GM20431 (cell line): ENCODE data around the gene CDIPT.
"Not testable (repeated sequence)": the region's sequence is repeated elsewhere in the genome, so short reads cannot be mapped to it uniquely, and the experiment has no call there.

Experiments used
- in situ Hi-C: fragments of 300-500 bp; cut with MseI, MboI; formaldehyde crosslinking; loops from one replicate; pipeline ENCODE4 v1.15.0; 2020; ENCODE audit warnings: low sequenced_read_pairs; ENCODE audit not compliant: unreplicated experiment

CDIPT gene

GRCh38 chr16:29898135-29898803 lies 35.2 kb upstream of the CDIPT start:
- in situ Hi-C loops = no loop called here

DNA sequence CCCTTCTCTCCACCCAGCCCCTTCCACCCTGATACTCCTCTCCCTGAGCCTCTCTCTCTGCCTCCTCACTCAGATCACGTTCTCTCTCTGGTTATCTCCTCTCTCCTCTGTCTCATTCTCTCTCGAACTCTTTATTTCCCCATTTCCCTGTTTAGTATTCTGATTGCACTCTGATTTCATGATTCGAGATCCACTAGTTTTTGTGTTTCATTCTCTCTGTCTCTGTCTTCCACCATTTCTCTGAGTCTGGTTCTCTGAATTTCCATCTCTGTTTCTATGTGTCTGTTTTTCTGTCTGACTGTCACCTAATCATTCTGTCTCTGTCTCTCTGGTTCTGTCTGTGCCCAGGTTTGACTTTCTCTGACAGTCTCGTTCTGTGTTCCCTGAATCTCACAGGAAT lies 34.3 kb upstream of the CDIPT start:
- in situ Hi-C loops = no loop called here

DNA sequence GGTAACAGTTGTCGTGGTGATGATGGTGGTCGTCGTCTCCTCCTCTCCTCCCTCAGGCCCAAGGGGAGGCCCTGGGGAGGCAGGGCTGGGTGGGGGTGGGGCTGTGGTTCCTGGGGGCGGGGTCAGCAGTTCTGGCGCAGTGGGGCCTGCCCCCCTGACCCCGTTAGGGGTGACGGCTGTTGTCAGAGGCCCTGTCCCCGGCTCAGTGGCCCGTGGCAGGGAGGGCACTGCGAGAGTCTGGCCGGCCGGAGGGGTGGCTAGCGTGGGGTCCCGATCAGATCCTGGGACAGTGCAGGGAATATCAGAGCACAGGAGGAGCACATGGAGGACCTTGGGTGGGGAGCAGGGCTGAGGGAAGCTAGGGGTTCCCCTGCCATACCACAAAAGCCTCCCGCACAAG lies 33.8 kb upstream of the CDIPT start:
- in situ Hi-C loops = no loop called here

GRCh38 chr16:29894352-29894751 lies 31.3 kb upstream of the CDIPT start:
- in situ Hi-C loops = no loop called here

DNA sequence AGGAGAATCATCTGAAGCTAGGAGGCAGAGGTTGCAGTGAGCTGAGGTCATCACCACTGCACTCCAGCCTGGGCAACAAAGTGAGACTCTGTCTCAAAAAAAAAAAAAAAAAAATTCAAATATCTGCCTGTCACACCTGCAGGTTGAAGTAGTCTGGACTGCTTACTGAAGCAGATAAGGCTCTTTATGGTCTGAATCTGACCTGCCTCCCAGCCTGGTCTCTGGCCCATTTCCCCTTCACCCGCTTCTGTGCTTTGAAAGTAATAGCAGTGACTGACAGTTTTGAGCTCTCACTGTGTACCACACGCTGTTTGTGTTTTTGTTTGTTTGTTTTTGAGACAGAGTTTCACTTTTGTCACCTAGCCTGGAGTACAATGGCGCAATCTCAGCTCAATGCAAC lies 30.5 kb upstream of the CDIPT start:
- in situ Hi-C loops = no loop called here

- in situ Hi-C loops = no loop called here
Observed at GRCh38 chr16:29892458-29892813, 29.4 kb upstream of the CDIPT start.

DNA sequence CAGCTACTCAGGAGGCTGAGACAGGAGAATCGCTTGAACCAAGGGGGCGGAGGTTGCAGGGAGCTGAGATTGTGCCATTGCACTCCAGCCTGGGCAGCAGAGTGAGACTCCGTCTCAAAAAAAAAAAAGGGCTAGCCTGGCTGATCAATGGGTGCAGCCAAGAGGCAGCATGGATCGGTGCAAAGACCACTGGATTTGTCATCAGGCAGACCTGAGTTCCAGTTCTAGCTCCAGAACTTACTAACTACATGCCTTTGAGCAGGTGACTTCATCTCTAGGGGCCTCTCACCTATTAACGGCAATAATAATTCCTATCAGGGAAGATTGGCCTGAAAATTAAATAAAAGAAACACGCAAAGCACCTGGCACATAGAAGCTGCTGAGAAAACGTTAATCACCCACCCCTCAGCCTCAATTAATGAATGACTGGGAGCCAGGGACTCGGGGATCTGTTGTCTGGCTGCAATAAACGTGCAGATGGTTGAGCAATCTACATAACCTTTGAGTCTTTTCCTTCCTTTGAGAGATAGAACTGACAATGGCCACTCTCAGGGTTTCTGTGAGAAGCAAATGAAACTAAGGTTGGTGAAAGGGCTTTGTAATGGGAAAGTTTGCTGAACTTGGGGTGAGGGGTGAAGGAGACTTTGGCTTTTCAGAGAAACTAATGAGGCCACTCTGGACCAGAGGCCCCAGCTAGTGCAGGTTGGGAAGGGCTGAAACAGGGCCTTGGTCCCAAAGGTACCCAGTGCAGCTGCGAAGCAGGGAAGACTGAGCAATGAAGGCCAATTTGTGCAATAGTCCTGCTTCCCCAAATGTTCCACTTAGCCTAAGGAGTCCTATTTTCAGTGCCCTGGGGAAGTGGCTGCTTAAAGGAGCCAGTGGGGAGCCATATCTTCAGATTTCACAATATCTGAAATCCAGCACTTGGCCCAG lies 28.8 kb upstream of the CDIPT start:
- in situ Hi-C loops = no loop called here

GRCh38 chr16:29889372-29889771 lies 26.3 kb upstream of the CDIPT start:
- in situ Hi-C loops = not testable (repeated sequence)

DNA sequence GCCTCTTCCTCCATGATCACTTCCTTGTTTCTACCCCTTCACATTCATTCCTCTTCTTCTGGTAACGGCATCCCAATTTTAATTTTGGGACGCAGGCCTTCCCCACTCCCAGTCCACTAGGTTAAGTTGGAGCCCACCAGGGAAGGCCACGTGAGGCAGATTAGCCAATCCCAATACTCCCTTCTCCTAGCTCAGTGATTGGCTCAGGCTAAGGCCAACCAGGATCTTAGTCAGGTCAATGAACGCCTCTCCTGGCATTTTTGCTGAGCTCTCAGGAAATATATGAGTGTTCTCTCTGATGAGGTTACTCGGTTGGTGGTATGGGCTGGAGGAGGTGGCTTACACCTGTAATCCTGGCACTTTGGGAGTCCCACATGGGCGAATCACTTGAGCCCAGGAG lies 21.0 kb upstream of the CDIPT start:
- in situ Hi-C loops = no loop called here

DNA sequence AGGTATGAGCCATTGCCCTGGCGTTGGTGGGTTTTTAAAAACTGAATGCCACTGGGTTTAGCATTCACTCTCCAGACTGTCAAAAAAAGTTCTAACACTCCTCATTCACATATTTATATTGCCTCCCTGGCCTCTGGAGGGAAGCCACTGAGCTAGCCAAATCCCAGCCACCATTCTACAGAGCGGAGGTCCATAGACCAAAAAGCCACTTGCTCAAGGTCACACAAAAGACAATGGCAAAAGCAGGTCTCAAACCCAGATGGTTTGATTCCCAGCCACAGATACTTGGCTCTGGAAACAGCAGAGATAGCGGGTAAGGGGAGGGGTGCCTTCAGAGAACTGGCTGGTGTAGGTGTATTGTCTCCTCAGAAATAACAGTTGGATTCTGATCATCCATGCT lies 18.0 kb upstream of the CDIPT start:
- in situ Hi-C loops = no loop called here

- in situ Hi-C loops = loop anchor here (10.0 kb wide), 1 partner anchor 63 kb away; the partner anchor contains the start of genes PAGR1 and PRRT2
Observed at GRCh38 chr16:29878172-29878571, 15.1 kb upstream of the CDIPT start.

DNA sequence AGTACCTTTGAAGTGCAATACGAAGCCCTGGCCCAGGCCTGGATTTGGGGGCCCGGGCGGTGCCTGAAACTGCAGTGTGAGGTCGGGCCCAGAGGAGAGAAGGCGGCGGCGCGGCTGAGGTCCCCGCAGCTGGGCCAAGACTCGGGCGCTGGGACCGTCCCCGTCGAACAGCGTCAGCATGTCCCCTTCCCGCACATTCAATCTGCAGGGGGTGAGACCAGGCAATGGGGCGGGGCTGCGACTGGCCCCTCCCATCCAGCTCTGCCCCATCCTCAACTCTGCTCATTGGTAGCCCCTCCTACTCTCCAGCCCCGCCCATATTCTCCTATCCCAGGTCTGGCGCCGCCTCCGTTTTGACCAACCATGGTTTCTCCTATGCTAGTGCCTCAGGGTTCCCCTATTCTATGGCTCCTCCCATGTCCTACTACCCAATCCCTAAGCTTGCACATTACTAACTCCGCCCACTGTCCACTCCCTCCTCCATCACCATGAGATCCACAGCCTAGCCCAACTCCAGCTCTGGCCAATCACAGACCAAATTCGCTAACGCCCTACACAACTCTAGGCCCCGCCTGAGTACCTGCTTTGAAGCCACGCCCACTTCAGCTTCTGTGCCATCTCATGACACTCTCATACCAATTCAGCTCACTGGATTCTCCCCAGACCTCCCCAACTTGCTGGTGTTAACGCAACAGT lies 14.4 kb upstream of the CDIPT start:
- in situ Hi-C loops = loop anchor here (10.0 kb wide), 1 partner anchor 63 kb away; the partner anchor contains the start of genes PAGR1 and PRRT2

DNA sequence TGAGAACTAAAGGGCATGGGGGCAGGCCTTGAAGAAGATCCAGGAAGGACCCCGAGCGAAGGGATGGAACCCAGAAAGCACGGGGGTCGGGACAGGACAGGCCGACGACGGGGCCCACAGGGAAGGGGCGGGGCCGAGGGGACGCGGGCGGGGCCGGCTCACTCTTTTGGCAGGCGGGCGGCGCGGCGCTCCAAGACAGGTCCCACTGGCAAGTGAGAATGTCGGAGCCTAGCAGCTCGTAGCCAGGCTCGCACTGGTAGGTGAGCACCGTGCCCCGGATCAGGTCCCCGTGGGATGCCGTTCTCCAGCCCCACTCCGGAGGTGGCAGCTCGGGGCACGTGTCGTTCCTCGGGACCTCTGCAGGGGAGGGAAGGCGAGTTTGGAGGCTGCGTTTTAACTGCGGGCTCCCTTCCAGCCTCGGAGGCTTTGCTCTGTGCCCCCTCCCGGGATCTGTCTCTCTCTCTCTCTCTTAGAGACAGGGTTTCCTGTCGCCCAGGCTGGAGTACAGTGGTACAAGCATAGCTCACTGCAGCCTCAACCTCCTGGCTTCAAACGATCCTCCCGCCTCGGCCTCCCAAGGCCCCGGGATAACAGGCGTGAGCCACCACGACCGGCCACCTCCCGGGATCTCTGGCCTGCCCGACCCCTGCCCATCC lies 13.7 kb upstream of the CDIPT start:
- in situ Hi-C loops = loop anchor here (10.0 kb wide), 1 partner anchor 62 kb away; the partner anchor contains the start of genes PAGR1 and PRRT2

GRCh38 chr16:29876217-29876593 lies 13.2 kb upstream of the CDIPT start:
- in situ Hi-C loops = loop anchor here (10.0 kb wide), 1 partner anchor 61 kb away; the partner anchor contains the start of genes PAGR1 and PRRT2

DNA sequence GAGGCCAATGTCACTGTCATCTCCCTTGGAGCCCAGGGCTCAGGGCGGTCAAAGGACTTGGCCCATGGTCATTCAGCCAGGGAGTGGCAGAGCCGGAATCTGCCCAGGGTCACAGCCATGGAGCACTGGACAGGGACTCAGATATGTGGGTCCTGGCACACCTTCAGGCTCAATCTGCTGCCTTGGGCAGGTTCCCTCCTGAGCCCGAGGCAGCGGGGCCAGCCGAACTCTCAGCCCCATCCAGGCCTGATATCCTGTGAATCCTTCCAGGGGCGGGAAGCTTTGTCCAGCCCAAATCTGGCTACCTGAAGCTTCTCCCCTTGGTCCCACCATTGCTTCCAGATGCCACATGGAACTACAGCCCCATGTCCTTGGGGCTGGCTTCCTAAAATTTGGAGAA lies 12.2 kb upstream of the CDIPT start:
- in situ Hi-C loops = loop anchor here (10.0 kb wide), 1 partner anchor 60 kb away; the partner anchor contains the start of genes PAGR1 and PRRT2

GRCh38 chr16:29873319-29873718 lies 10.3 kb upstream of the CDIPT start:
- in situ Hi-C loops = loop anchor here (10.0 kb wide), 1 partner anchor 59 kb away; the partner anchor contains the start of genes PAGR1 and PRRT2

DNA sequence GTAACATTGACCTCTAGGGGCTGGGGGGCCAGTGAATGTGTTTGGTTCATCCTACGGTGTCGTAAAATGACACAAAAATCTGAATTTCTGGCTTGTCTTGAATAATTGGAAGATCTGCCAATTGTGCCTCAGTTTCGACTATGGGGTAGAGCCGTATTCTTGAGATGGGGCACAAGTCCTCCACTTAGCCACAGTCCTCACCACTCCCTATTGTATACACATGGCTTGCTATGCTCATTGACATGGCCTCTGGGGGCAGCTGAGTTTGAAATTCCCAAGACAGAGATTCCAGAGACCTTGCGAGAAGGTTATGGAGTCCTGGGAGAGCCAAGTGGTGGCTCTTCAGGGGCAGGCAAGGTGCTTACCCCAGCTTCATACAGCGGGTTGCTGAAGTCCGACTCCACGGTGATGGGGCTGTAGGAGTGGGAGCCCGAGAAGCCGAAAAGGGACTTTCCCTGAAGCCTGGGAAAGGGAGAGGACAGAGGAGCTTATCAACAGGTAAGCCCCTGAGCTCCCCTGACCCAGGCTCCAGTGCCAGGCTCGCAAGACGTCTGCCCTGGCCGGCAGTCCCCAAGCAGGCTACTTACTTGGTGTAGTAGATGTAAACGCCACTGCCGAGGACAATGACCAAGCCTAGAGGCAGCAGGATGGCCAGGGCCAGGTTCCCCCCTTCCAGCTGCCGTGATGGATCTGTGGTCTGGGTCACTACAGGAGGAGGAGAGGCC lies 9.0 kb upstream of the CDIPT start:
- in situ Hi-C loops = loop anchor here (10.0 kb wide), 1 partner anchor 57 kb away; the partner anchor contains the start of genes PAGR1 and PRRT2

DNA sequence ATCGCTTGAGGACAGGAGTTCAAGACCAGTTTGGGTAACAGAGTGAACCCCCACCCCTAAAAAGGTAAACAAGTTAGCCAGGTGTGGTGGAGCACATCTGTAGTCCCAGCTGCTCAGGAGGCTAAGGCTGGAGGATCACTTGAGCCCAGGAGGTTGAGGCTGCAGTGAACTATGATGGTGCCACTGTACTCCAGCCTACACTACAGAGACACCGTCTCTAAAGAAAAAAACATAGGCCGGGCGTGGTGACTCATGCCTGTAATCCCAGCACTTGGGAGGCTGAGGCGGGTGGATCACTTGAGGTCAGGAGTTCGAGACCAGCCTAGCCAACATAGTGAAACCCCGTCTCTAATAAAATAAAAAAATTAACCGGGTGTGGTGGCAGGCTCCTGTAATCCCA lies 6.0 kb upstream of the CDIPT start:
- in situ Hi-C loops = not testable (repeated sequence)

DNA sequence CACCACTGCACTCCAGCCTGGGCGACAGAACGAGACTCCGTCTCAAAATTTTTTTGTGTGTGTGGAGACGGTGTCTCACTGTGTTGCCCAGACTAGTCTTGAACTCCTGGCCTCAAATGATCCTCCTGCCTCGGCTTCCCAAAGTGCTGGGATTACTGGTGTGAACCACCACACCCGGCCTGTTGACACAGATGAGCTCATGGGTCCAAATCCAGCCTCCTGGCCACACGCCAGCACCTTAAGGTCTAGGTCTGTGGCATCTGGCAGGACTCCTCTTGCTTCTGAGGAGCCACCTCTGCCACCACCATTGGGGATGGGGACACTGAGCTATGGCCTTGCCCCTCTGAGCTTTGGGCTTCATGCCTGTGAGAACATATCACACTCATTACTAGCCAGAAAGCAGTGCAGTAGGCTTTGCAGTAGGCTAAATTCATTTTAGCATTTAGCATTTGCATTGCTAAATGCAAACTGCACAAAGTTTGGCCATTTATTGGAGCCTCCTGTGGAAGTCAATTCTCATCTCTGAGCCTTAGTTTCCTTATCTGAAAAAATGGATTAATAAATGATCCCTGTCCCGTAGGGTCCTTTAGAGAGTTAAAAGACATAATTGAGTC lies 5.5 kb upstream of the CDIPT start:
- in situ Hi-C loops = no loop called here
